Nucleus accumbens (tissue), 56 donors: ENCODE results near the gene MYCBPAP.
A peak's percentile ranks its signal among the peaks of the same experiment; 100 is the strongest.

ENCODE experiments used
- DNase-seq, 56 donors: peaks; one replicate each; lab custom pipeline; 2025; lab: John Stamatoyannopoulos, UW

The MYCBPAP gene

GRCh38 chr17:50482516-50482915 is 25.7 kb upstream of the MYCBPAP start:
- DNase-seq = peak in 55 of 56 donors; percentile 23 to 95 (median 78)

GRCh38 chr17:50483266-50483665 is 25.0 kb upstream of the MYCBPAP start:
- DNase-seq = no peak

- DNase-seq = no peak
Measured at GRCh38 chr17:50484386-50485155, 23.7 kb upstream of the MYCBPAP start.

- DNase-seq = no peak
Measured at GRCh38 chr17:50487213-50488096, 20.8 kb upstream of the MYCBPAP start.

GRCh38 chr17:50488880-50489279 is 19.4 kb upstream of the MYCBPAP start:
- no peak for DNase-seq

- no peak for DNase-seq
Measured at GRCh38 chr17:50491505-50491904, 16.7 kb upstream of the MYCBPAP start.

- no peak for DNase-seq
Measured at GRCh38 chr17:50492214-50492613, 16.0 kb upstream of the MYCBPAP start.

- no peak for DNase-seq
Measured at GRCh38 chr17:50493744-50494143, 14.5 kb upstream of the MYCBPAP start.

GRCh38 chr17:50495217-50495823 is 12.9 kb upstream of the MYCBPAP start:
- DNase-seq = no peak

- no peak for DNase-seq
Measured at GRCh38 chr17:50495918-50496317, 12.3 kb upstream of the MYCBPAP start.

GRCh38 chr17:50498021-50498874 is 10.0 kb upstream of the MYCBPAP start:
- DNase-seq = no peak

GRCh38 chr17:50499270-50499669 is 9.0 kb upstream of the MYCBPAP start:
- no peak for DNase-seq

- DNase-seq = no peak
Measured at GRCh38 chr17:50499721-50500120, 8.5 kb upstream of the MYCBPAP start.

- peak in 1 of 56 donors; percentile 9 for DNase-seq
Measured at GRCh38 chr17:50501054-50501453, 7.2 kb upstream of the MYCBPAP start.

- no peak for DNase-seq
Measured at GRCh38 chr17:50502301-50502990, 5.8 kb upstream of the MYCBPAP start.

- DNase-seq = no peak
Measured at GRCh38 chr17:50505591-50506130, 2.6 kb upstream of the MYCBPAP start.

GRCh38 chr17:50506298-50506697 is 1.9 kb upstream of the MYCBPAP start:
- DNase-seq = no peak

- peak in 6 of 56 donors; percentile 15 to 58 (median 27) for DNase-seq
Measured at GRCh38 chr17:50508573-50509460, 578 bp downstream of the MYCBPAP start.
